Activated CD4-positive, CD25-positive, alpha-beta regulatory T cell treated with anti-CD3 and anti-CD28 coated beads, Interleukin-2, amount 50 U/mL, for 72 hours (primary cell): Measurements from ENCODE around the gene PSMB4.
"Not testable (repeated sequence)": the region's sequence is repeated elsewhere in the genome, so short reads cannot be mapped to it uniquely, and the experiment has no call there.

ENCODE experiments used
- DNase-seq: peaks from one replicate; pipeline ENCODE4 v3.0.0; 2021

Gene PSMB4

DNA sequence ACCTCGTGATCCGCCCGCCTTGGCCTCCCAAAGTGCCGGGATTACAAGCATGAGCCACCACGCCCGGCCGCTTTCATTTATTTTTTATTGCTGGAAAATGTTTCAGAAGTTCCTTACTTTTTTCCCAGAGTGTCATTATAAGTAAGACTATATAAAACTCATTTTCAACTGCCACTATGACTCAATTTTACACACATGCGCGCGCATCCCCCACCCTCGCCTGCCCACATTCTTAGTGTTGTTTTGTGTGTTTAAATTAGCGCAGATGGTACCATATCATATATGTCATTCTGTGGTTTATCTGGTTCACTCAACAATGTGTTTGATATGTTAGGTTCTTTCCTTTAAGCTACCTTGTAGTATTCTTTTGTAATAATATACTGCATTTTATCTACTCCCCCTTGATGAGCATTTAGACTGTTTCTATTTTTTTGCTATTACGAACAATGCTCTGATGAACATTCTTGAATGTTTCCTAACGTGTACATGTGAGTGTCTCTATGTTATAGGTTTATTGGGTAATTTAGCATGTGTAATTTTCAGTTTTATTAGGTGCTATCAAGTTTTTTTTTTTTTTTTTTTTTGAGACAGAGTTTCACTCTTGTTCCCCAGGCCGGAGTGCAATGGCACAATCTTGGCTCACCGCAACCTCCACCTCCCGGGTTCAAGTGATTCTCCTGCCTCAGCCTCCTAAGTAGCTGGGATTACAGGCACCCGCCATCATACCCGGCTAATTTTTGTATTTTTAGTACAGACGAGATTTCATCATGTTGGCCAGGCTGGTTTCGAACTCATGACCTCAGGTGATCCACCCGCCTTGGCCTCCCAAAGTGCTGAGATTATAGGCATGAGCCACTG is 8.9 kb upstream of the PSMB4 start:
- DNase-seq: not testable (repeated sequence)

DNA sequence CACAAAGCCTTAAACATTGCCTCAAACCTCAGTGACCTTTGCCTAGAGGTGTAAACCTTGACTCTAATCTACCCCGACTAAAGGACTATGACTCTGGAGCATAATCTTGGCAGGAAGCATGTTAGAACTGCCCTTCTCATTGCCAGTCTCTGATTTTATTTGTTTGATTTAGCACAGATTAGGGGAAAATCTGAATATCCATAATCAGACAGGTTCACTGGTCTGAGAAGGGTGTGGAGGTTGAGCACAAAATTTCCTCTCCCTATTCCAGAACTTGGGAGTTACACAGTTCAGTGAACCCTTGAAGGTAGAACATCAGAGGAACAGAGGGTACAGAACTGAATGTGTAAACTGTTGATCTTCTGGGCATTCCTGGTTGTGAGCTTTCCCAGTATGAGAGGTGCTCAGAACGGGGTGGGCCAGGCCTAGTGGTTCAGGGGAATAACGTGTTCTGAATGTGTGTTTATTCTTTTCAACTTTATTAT is 8.3 kb upstream of the PSMB4 start:
- no peak for DNase-seq

GRCh38 chr1:151393583-151393982 is 5.8 kb upstream of the PSMB4 start:
- no peak for DNase-seq

DNA sequence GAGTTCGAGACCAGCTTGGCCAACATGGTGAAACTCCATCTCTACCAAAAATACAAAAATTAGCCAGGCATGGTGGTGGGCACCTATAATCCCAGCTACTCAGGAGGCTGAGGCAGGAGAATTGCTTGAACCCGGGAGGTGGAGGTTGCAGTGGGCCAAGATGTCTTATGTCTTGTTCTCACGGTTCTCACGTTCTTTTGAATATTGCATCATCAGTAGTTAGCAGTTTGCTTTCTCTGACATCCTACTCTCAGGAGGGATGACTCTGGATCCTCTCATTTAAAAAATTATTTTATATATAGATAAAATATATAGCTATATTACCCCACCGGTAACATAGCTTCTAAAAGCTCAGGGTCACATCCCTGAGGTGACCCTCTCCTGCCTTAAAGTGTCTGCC is 3.1 kb upstream of the PSMB4 start:
- DNase-seq: not testable (repeated sequence)

DNA sequence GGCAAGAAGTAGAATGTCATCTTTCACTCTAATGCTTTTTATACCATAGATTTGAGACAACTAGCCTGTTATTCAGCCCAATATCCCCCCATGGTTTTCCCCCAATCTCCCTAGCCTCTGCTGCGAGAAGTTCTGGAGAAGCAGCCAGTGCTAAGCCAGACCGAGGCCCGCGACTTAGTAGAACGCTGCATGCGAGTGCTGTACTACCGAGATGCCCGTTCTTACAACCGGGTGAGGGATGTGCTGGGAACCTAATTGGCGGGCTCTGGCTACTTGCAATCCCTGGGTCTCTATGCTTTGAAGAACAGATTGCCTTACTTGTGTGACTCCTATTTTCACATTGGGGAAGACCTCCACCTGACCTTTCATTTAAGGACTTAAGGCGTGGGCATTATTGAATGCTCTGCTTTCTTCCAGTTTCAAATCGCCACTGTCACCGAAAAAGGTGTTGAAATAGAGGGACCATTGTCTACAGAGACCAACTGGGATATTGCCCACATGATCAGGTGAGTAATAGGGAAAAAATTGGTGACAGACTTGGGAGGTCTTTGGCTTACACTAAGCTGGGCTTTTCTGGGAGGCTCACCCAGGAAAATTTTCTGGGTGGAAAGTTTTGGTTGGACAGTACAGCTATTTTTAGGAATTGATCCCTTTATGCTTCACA is 1.9 kb downstream of the PSMB4 start:
- no peak for DNase-seq

- no peak for DNase-seq
Measured at GRCh38 chr1:151401860-151402259, 2.5 kb downstream of the PSMB4 start.

- no peak for DNase-seq
Measured at GRCh38 chr1:151402764-151403163, 3.4 kb downstream of the PSMB4 start.

- no peak for DNase-seq
Measured at GRCh38 chr1:151403612-151404011, 4.2 kb downstream of the PSMB4 start.

DNA sequence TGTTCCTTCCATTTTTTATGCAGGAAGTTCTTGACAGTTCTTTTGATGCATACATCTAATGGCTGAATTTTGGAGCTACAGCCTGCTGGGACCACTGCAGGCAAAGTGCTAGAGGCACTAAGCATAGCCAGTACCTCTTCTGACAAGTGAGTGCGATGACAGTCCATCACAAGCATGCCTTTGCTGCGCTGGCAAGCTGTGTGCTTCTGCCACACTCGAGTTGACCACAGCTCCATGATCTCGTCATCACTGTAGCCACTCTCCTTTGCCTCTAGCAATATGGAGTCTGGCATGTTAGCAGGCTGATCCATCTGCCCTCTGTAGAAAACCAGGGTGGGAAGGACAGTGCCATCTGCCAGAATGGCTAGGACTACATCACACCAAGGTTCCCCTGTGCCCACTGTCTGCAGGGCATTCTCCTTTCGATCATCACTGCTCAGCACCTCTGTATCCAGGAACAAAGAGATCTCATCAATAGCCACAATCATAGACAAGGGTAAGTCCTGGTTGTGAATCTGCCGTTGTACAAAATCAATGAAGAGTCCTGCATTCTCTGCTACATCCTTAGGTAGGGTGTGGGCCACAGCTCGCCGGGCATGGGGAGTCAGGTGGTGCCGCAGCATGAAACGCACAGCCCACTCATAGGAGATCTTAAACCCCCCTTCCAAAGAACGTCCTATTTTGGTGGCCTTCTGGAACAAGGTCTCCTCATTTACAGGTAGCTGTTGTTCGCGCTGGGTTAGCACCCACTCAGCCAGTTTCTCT is 6.0 kb downstream of the PSMB4 start:
- DNase-seq: no peak

GRCh38 chr1:151406176-151406575 is 6.8 kb downstream of the PSMB4 start:
- no peak for DNase-seq

GRCh38 chr1:151407304-151407703 is 7.9 kb downstream of the PSMB4 start:
- no peak for DNase-seq

DNA sequence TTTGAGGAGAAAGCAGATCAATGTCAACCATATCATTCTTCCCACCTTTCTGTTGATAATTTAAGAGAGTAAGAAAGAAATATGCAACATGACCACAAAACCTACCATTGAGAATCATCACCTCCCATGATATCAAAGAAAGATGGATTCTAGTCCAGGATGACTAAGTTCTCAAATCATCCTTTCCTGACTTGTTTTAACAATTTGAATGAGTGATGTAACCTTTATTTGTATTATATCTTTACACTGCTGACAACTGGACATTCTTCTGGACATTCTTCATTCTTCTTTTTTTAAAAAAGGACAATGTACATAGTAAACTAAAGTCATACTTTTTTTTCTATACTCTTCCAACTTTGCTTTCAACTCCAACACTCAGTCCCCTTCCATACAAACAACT is 9.5 kb downstream of the PSMB4 start:
- DNase-seq: no peak

DNA sequence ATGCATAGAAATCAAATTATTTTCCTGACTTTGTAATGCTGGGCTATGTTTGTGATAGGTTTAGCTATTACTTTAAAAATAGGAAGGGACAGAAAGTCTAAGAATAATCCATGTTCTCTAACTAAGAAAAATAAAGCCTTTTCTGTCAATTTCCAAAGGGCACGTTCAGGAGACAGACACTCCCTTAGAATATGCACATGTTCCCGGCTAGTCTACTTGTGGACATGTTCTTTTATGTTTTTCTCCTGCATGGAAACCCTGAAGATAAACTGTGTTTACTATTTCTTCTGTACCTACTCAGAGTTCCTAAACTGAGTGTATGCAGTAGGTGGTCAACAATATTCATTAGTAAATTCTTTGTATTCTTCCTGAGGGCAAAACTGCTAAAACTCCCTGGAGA is 12.5 kb downstream of the PSMB4 start:
- DNase-seq: no peak

- no peak for DNase-seq
Measured at GRCh38 chr1:151416231-151416630, 16.9 kb downstream of the PSMB4 start.

DNA sequence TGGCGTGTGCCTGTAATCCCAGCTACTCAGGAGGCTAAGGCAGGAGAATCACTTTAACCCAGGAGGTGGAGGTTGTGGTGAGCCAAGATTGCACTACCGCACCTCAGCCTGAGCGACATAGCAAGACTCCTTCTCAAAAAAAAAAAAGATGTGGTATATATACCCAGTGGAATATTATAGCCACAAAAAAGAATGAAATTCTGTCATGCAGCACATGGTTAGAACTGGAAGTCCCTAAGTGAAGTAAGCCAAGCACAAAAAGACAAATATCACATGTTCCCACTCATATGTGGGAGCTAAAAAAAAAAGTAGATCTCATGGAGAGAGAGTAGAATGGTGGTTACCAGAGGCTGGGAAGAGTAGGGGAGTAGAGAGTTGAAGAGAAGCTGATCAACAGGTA is 18.7 kb downstream of the PSMB4 start:
- no peak for DNase-seq

GRCh38 chr1:151419819-151420218 is 20.4 kb downstream of the PSMB4 start:
- DNase-seq: no peak

- DNase-seq: no peak
Measured at GRCh38 chr1:151425103-151425502, 25.7 kb downstream of the PSMB4 start.

- no peak for DNase-seq
Measured at GRCh38 chr1:151428068-151428467, 28.7 kb downstream of the PSMB4 start.

GRCh38 chr1:151433827-151434226 is 34.5 kb downstream of the PSMB4 start:
- not testable (repeated sequence) for DNase-seq

DNA sequence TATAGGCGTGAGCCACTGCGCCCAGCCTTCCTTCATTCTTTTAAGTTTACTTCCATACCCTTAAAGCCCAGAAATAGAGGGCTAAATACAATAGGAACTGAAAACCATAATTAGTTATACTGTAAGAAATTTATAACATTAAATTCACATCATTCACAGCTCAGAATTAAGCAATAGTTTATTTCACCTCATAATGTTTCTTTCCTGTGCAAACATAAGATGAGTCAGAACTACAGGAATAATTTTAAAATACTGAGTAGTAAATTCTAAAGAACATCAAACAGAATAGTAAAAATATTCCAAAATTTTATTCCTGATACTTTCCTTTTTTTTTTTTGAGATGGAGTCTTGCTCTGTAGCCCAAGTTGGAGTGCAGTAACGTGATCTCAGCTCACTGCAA is 35.8 kb downstream of the PSMB4 start:
- DNase-seq: no peak

DNA sequence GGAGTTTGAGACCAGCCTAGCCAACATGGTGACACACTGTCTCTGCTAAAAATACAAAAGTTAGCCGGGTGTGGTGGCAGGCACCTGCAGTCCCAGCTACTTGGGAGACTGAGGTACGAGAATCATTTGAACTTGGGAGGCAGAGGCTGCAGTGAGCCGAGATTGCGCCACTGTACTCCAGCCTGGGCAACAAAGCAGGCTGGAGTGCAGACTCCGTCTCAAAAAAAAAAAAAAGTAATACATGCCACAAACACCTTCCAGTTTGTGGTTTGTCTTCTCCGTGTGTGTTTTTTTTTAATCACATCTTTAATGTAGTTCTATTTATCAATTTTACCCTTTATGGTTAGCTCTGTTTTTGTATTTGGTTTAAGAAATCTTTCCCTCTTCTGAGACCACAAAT is 37.6 kb downstream of the PSMB4 start:
- DNase-seq: no peak

DNA sequence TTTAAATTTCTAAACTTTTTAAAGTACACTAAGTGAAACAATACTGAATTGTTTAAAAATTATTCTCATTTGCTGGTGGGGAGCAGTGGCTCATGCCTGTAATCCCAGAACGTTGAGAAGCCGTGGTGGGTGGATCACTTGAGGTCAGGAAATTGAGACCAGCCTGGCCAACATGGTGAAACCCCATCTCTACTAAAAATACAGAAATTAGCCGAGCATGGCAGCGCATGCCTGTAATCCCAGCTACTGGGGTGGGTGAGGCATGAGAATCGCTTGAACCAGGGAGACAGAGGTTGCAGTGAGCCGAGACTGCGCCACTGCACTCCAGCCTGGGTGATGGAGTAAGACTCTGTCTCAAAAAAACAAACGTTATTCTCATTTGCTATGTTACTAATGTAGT is 38.0 kb downstream of the PSMB4 start:
- not testable (repeated sequence) for DNase-seq
